Astrocyte (in vitro differentiated cells and primary cell): ENCODE data around the gene OSBPL6.
"Not testable (repeated sequence)": the region's sequence is repeated elsewhere in the genome, so short reads cannot be mapped to it uniquely, and the experiment has no call there.

Experiments
- EZH2 ChIP-seq: IDR thresholded peaks from 2 replicates; pipeline ENCODE4 v1.6.1; 2012; ENCODE audit warnings: mild to moderate bottlenecking, low read length, inconsistent platforms; ENCODE audit not compliant: insufficient read depth
- TF ChIP-seq, protein P1 (sequence below): IDR thresholded peaks from 2 replicates; pipeline ENCODE4 v1.5.1; 2011; ENCODE audit warnings: low read depth, mild to moderate bottlenecking, inconsistent platforms, low read length, moderate library complexity; ENCODE audit not compliant: insufficient read depth

DNA sequence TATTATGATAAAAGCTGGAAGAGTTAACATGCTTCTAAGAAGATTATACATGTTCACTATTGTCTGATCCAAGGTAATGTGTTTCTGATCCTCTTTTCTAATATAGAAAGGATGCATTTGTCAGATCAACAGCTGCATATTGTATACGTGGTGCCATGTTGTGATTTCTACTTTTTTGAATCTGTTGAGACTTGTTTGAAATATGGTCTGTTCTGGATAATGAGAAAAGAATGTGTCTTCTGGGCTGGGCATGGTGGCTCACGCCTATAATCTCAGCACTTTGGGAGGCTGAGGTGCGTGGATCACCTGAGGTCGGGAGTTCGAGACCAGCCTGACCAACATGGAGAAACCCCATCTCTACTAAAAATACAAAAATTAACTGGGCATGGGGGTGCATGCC is 229.4 kb downstream of the OSBPL6 start:
- TF ChIP-seq, protein P1, sequence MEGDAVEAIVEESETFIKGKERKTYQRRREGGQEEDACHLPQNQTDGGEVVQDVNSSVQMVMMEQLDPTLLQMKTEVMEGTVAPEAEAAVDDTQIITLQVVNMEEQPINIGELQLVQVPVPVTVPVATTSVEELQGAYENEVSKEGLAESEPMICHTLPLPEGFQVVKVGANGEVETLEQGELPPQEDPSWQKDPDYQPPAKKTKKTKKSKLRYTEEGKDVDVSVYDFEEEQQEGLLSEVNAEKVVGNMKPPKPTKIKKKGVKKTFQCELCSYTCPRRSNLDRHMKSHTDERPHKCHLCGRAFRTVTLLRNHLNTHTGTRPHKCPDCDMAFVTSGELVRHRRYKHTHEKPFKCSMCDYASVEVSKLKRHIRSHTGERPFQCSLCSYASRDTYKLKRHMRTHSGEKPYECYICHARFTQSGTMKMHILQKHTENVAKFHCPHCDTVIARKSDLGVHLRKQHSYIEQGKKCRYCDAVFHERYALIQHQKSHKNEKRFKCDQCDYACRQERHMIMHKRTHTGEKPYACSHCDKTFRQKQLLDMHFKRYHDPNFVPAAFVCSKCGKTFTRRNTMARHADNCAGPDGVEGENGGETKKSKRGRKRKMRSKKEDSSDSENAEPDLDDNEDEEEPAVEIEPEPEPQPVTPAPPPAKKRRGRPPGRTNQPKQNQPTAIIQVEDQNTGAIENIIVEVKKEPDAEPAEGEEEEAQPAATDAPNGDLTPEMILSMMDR: not testable (repeated sequence)
- TF ChIP-seq EZH2: not testable (repeated sequence)
